IMR-90 (cell line): Measurements from ENCODE around the gene ABCA5. TPM values are rescaled to one million over a fixed set of nuclear protein-coding genes. Genes with fewer than 3 reads are reported as not detected.

Source experiments
- ATAC-seq: fragments of 200-7000 bp; cut with Tn5 transposase; 2 replicates; pipeline ENCODE4 v1.9.1; 2020; ENCODE audit warnings: low read depth, mild to moderate bottlenecking, moderate library complexity
- BruUV-seq: library from RNA; stranded (reverse); fragments of 400-500 nt; replicated peaks from 2 replicates; lab custom pipeline; 2021; lab: Mats Ljungman, UMichigan
- CTCF ChIA-PET: fragments of 300-600 bp; formaldehyde crosslinking; extraction: SDS; loops from one replicate; lab custom pipeline; 2021; ENCODE audit warnings: antibody characterized with exemption; lab: Yijun Ruan, JAX
- POLR2A ChIA-PET: fragments of 300-600 bp; sonication (Branson Sonifier 250); formaldehyde crosslinking; loops from one replicate; lab custom pipeline; 2022; ENCODE audit warnings: antibody characterized with exemption; ENCODE audit not compliant: unreplicated experiment; lab: Charles Lee
- DNase-seq: peaks from one replicate; pipeline ENCODE4 v3.0.0; 2013
- H2AFZ ChIP-seq: replicated peaks from 2 replicates; pipeline ENCODE3; 2013; ENCODE audit warnings: low read length, mild to moderate bottlenecking; ENCODE audit not compliant: poor library complexity
- H2AK5ac ChIP-seq: 2 replicates; pipeline ENCODE4 v1.6.1; 2013; ENCODE audit warnings: low read depth, low read length, inconsistent platforms
- H2AK9ac ChIP-seq: replicated peaks from 2 replicates; pipeline ENCODE3; 2013; ENCODE audit warnings: mild to moderate bottlenecking, low read depth, low read length, moderate library complexity; ENCODE audit not compliant: poor library complexity
- H2BK120ac ChIP-seq: 2 replicates; pipeline ENCODE4 v1.6.1; 2013; ENCODE audit warnings: low read depth, low read length, inconsistent platforms
- H2BK15ac ChIP-seq: 3 replicates; pipeline ENCODE4 v1.6.1; 2013; ENCODE audit warnings: low read depth, low read length, inconsistent platforms
- H2BK20ac ChIP-seq: 2 replicates; pipeline ENCODE4 v1.6.1; 2013; ENCODE audit warnings: low read depth, mild to moderate bottlenecking, inconsistent platforms, low read length, moderate library complexity
- H2BK5ac ChIP-seq: 2 replicates; pipeline ENCODE4 v1.6.1; 2013; ENCODE audit warnings: mild to moderate bottlenecking, low read depth, low read length, inconsistent platforms; ENCODE audit not compliant: poor library complexity, severe bottlenecking
- H3K14ac ChIP-seq: replicated peaks from 2 replicates; pipeline ENCODE4 v1.6.1; 2013; ENCODE audit warnings: low read depth, low read length, inconsistent platforms
- H3K18ac ChIP-seq: 2 replicates; pipeline ENCODE4 v1.6.1; 2013; ENCODE audit warnings: low read depth, low read length, control low read depth
- H3K23ac ChIP-seq: 2 replicates; pipeline ENCODE4 v1.6.1; 2013; ENCODE audit warnings: low read depth, low read length, inconsistent platforms
- H3K27ac ChIP-seq: 2 replicates; pipeline ENCODE4 v1.5.1; 2013; ENCODE audit warnings: mild to moderate bottlenecking, control low read depth, low read length; ENCODE audit not compliant: insufficient read depth
- H3K27me3 ChIP-seq: 2 replicates; pipeline ENCODE4 v1.6.1; 2013; ENCODE audit warnings: low read length; ENCODE audit not compliant: control insufficient read depth, insufficient read depth
- H3K36me3 ChIP-seq: 2 replicates; pipeline ENCODE4 v1.6.1; 2013; ENCODE audit warnings: low read length, mixed read lengths; ENCODE audit not compliant: control insufficient read depth, insufficient read depth
- H3K4ac ChIP-seq: 2 replicates; pipeline ENCODE4 v1.6.1; 2013; ENCODE audit warnings: low read depth, low read length, inconsistent platforms
- H3K4me1 ChIP-seq: 2 replicates; pipeline ENCODE4 v1.6.1; 2013; ENCODE audit warnings: low read length, mixed read lengths; ENCODE audit not compliant: control insufficient read depth, insufficient read depth
- H3K4me2 ChIP-seq: 2 replicates; pipeline ENCODE4 v1.6.1; 2013; ENCODE audit warnings: low read depth, mild to moderate bottlenecking, control low read depth, low read length, moderate library complexity
- H3K4me3 ChIP-seq: 2 replicates; pipeline ENCODE4 v1.5.1; 2013; ENCODE audit warnings: low read depth, mild to moderate bottlenecking, control low read depth, low read length, moderate library complexity; ENCODE audit not compliant: insufficient read depth
- H3K56ac ChIP-seq: 2 replicates; pipeline ENCODE4 v1.6.1; 2013; ENCODE audit warnings: low read length, inconsistent platforms; ENCODE audit not compliant: insufficient read depth; ENCODE audit errors: extremely low read depth
- H3K79me1 ChIP-seq, 2 experiments: 2 replicates each; pipeline ENCODE4 v1.6.1; 2013; ENCODE audit warnings: low read length in 2 of 2, inconsistent platforms in 1 of 2, low read depth in 1 of 2
- H3K9ac ChIP-seq: 2 replicates; pipeline ENCODE4 v1.6.1; 2013; ENCODE audit warnings: low read depth, low read length, control low read depth
- H3K9me1 ChIP-seq: 2 replicates; pipeline ENCODE4 v1.6.1; 2013; ENCODE audit warnings: low read length, inconsistent platforms; ENCODE audit not compliant: insufficient read depth
- H3K9me3 ChIP-seq: 2 replicates; pipeline ENCODE4 v1.6.1; 2013; ENCODE audit warnings: low read length; ENCODE audit not compliant: control insufficient read depth, insufficient read depth
- H4K20me1 ChIP-seq: 2 replicates; pipeline ENCODE4 v1.6.1; 2013; ENCODE audit warnings: low read length, inconsistent platforms; ENCODE audit not compliant: insufficient read depth
- H4K5ac ChIP-seq: 2 replicates; pipeline ENCODE4 v1.6.1; 2013; ENCODE audit warnings: mild to moderate bottlenecking, low read depth, low read length, control low read depth
- H4K8ac ChIP-seq, 2 experiments: 2 replicates each; pipeline ENCODE4 v1.6.1; 2013; ENCODE audit warnings: low read depth in 2 of 2, low read length in 2 of 2, control low read depth in 1 of 2, inconsistent platforms in 1 of 2
- H4K91ac ChIP-seq: 2 replicates; pipeline ENCODE4 v1.6.1; 2013; ENCODE audit warnings: low read depth, low read length, inconsistent platforms; ENCODE audit not compliant: insufficient read depth
- BHLHE40 ChIP-seq: fragments of 150-350 bp; IDR thresholded peaks from 2 replicates; pipeline ENCODE4 v1.6.1; 2016; ENCODE audit warnings: mild to moderate bottlenecking, low read depth, low read length
- CEBPB ChIP-seq: IDR thresholded peaks from 2 replicates; pipeline ENCODE4 v1.6.1; 2012; ENCODE audit warnings: low read depth, low read length, improper control_type of control experiment
- CHD1 ChIP-seq: IDR thresholded peaks from 2 replicates; pipeline ENCODE4 v1.6.1; 2012; ENCODE audit warnings: low read depth, low read length, improper control_type of control experiment
- ELK1 ChIP-seq: fragments of 150-350 bp; IDR thresholded peaks from 2 replicates; pipeline ENCODE4 v1.6.1; 2016; ENCODE audit warnings: low read depth, mild to moderate bottlenecking, low read length, moderate library complexity, borderline replicate concordance
- FOS ChIP-seq: fragments of 150-350 bp; IDR thresholded peaks from 2 replicates; pipeline ENCODE4 v1.6.1; 2016; ENCODE audit warnings: low read depth, low read length
- MAFK ChIP-seq: IDR thresholded peaks from 2 replicates; pipeline ENCODE4 v1.6.1; 2012; ENCODE audit warnings: low read depth, low read length, improper control_type of control experiment
- MAZ ChIP-seq: IDR thresholded peaks from 2 replicates; pipeline ENCODE4 v1.6.1; 2012; ENCODE audit warnings: low read depth, mild to moderate bottlenecking, low read length, improper control_type of control experiment, moderate library complexity, borderline replicate concordance
- MXI1 ChIP-seq: IDR thresholded peaks from 2 replicates; pipeline ENCODE4 v1.6.1; 2012; ENCODE audit warnings: low read depth, mild to moderate bottlenecking, low read length, moderate library complexity, borderline replicate concordance
- NFE2L2 ChIP-seq: fragments of 150-350 bp; IDR thresholded peaks from 2 replicates; pipeline ENCODE4 v1.6.1; 2016; ENCODE audit warnings: low read depth, mild to moderate bottlenecking, low read length
- POLR2A ChIP-seq: IDR thresholded peaks from 2 replicates; pipeline ENCODE4 v1.6.1; 2012; ENCODE audit warnings: mild to moderate bottlenecking, low read depth, low read length
- RAD21 ChIP-seq: IDR thresholded peaks from 2 replicates; pipeline ENCODE4 v1.6.1; 2012; ENCODE audit warnings: low read length, improper control_type of control experiment
- RCOR1 ChIP-seq: IDR thresholded peaks from 2 replicates; pipeline ENCODE4 v1.6.1; 2012; ENCODE audit warnings: mild to moderate bottlenecking, low read length, improper control_type of control experiment; ENCODE audit not compliant: insufficient replicate concordance
- RFX5 ChIP-seq: IDR thresholded peaks from 2 replicates; pipeline ENCODE4 v1.8.0; 2012; ENCODE audit warnings: low read depth, mild to moderate bottlenecking, low read length, moderate library complexity
- SMC3 ChIP-seq: fragments of 150-350 bp; IDR thresholded peaks from 2 replicates; pipeline ENCODE4 v1.6.1; 2016; ENCODE audit warnings: low read depth, mild to moderate bottlenecking, antibody characterized with exemption, low read length, moderate library complexity
- WGBS, 2 experiments: methylation state at CpG; one replicate each; pipeline versions ENCODE4 v1.1.5 to v1.1.7; 2013; ENCODE audit warnings: missing lambda C conversion rate in 2 of 2; ENCODE audit not compliant: insufficient read length in 1 of 2; ENCODE audit errors: extremely low coverage in 2 of 2; 5-methylcytosine and 5-hydroxymethylcytosine counted together
- dilution Hi-C: fragments of 300-500 bp; cut with HindIII; formaldehyde crosslinking; loops from one replicate; pipeline ENCODE4 v1.14.3; 2018; ENCODE audit warnings: low sequenced_read_pairs; ENCODE audit not compliant: unreplicated experiment
- in situ Hi-C: fragments of 300-500 bp; cut with MboI; formaldehyde crosslinking; loops from 3 replicates; pipeline ENCODE4 v1.14.3; 2019; ENCODE audit warnings: low sequenced_read_pairs, inconsistent platforms, mixed read lengths
- intact Hi-C: fragments of 100-400 bp; cut with micrococcal nuclease; formaldehyde crosslinking; loops from 2 replicates; pipeline ENCODE4 v1.10.0; 2022
- polyA plus RNA-seq, 3 experiments: library from polyadenylated mRNA; depleted of rRNA; stranded (reverse); fragments of >200 nt; gene quantifications; 2 replicates each; pipeline ENCODE4 v1.2.3, GENCODE V29; 2012; ENCODE audit warnings: low replicate concordance in 1 of 3
- total RNA-seq: library from RNA; depleted of rRNA; stranded (reverse); fragments of >200 nt; gene quantifications from 2 replicates; pipeline ENCODE4 v1.2.3, GENCODE V29; 2012
- TF ChIP-seq, protein P1 (sequence below): fragments of 150-350 bp; IDR thresholded peaks from 2 replicates; pipeline ENCODE4 v1.6.1; 2017; ENCODE audit warnings: mild to moderate bottlenecking, antibody characterized with exemption, low read length, low read depth
- TF ChIP-seq, protein P2 (sequence below): conservative IDR thresholded peaks from 2 replicates; pipeline ENCODE4 v1.5.1; 2012; ENCODE audit warnings: mild to moderate bottlenecking, low read depth, low read length, improper control_type of control experiment

Gene ABCA5
- total and polyA plus RNA-seq, 2 of the 4 experiments (the other 2 are of a cell fraction) = 1.3 to 2.3 TPM

- WGBS, 2 experiments = no CpG with 5 or more reads among the region's 2 CpGs
- Histone ChIP-seq H3K4me2 (no peak overlapping the region), H3K27ac (no peak overlapping the region), H3K9ac (no peak overlapping the region), H4K91ac (no peak overlapping the region), H2AFZ (no peak overlapping the region), H3K4me1 (no peaks in the 10 kb centered on the region), H3K36me3 (no peaks in the 10 kb centered on the region), H4K8ac (no peak overlapping the region), H3K4me3 (no peak overlapping the region), H3K79me1 (no peaks in the 10 kb centered on the region), H4K5ac (no peak overlapping the region), H4K20me1 (no peaks in the 10 kb centered on the region), H2AK9ac (no peak overlapping the region), H2BK20ac (no peak overlapping the region), H3K18ac (no peak overlapping the region), H2BK120ac (no peak overlapping the region), H2BK15ac (no peak overlapping the region), H2BK5ac (no peak overlapping the region), H3K9me1 (no peaks in the 10 kb centered on the region), H3K23ac (no peak overlapping the region), H3K56ac (no peak overlapping the region), H2AK5ac (no peak overlapping the region), H3K14ac (no peak overlapping the region), H3K4ac (no peak overlapping the region), H3K9me3 (no peaks in the 10 kb centered on the region), H3K27me3 (peaks cover 1% of the 10 kb centered on the region; the same call in 1 of the 2 replicates)
- dilution Hi-C loops = no loop called here
- intact Hi-C loops = no loop called here
- no peak for DNase-seq
- ATAC-seq = no peak
- CTCF ChIA-PET = no interaction called here
- TF ChIP-seq MAFK (no peak), FOS (no peak), MXI1 (no peak), CHD1 (no peak), RCOR1 (no peak), NFE2L2 (no peak), RAD21 (no peak), ELK1 (no peak), POLR2A (no peak), BHLHE40 (no peak), MAZ (no peak), CEBPB (no peak), RFX5 (no peak), SMC3 (no peak)
- TF ChIP-seq, protein P1, sequence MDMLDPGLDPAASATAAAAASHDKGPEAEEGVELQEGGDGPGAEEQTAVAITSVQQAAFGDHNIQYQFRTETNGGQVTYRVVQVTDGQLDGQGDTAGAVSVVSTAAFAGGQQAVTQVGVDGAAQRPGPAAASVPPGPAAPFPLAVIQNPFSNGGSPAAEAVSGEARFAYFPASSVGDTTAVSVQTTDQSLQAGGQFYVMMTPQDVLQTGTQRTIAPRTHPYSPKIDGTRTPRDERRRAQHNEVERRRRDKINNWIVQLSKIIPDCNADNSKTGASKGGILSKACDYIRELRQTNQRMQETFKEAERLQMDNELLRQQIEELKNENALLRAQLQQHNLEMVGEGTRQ = no peak
- TF ChIP-seq, protein P2, sequence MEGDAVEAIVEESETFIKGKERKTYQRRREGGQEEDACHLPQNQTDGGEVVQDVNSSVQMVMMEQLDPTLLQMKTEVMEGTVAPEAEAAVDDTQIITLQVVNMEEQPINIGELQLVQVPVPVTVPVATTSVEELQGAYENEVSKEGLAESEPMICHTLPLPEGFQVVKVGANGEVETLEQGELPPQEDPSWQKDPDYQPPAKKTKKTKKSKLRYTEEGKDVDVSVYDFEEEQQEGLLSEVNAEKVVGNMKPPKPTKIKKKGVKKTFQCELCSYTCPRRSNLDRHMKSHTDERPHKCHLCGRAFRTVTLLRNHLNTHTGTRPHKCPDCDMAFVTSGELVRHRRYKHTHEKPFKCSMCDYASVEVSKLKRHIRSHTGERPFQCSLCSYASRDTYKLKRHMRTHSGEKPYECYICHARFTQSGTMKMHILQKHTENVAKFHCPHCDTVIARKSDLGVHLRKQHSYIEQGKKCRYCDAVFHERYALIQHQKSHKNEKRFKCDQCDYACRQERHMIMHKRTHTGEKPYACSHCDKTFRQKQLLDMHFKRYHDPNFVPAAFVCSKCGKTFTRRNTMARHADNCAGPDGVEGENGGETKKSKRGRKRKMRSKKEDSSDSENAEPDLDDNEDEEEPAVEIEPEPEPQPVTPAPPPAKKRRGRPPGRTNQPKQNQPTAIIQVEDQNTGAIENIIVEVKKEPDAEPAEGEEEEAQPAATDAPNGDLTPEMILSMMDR = no peak
- POLR2A ChIA-PET = no interaction called here
- in situ Hi-C loops = no loop called here
- no TSS peak for BruUV-seq
Measured at GRCh38 chr17:69357701-69358100, 30.8 kb upstream of the ABCA5 start.
